Measurements from ENCODE around the gene THSD7B. TPM values are rescaled to one million over a fixed set of nuclear protein-coding genes. Genes with fewer than 3 reads are reported as not detected.

Gene THSD7B
- total and polyA plus RNA-seq, 2 experiments from 2014 or later: 0.86 to 3.8 TPM

GRCh38 chr2:137298377-137298776, 533.0 kb downstream of the THSD7B start:
- no peaks in the 10 kb centered on the region for H4K20me1 ChIP-seq (replicated peaks; ENCODE audit: insufficient read depth)
- H3K4me3 Mint-ChIP-seq: no peak overlapping the region
- no peak overlapping the region for H3K4me3 ChIP-seq
- H3K36me3 ChIP-seq (ENCODE audit: insufficient read depth): no peaks in the 10 kb centered on the region; the same call in 1 of the 2 replicates
- H3F3A ChIP-seq (replicated peaks; ENCODE audit: low read depth): no peaks in the 10 kb centered on the region
- TF ChIP-seq EZH2phosphoT487 (IDR thresholded peaks at IDR 0.05; ENCODE audit: unreplicated experiment) (no peak), CREB1 (CRISPR knock-in tag; IDR thresholded peaks at IDR 0.05; ENCODE audit: low read depth) (no peak), REST (IDR thresholded peaks at IDR 0.05; ENCODE audit: unreplicated experiment) (no peak), ZNF114 (CRISPR knock-in tag; IDR thresholded peaks at IDR 0.05) (no peak), EZH2 (IDR thresholded peaks at IDR 0.05; ENCODE audit: low read depth, unreplicated experiment) (no peak), STAT1 (IDR thresholded peaks at IDR 0.05; ENCODE audit: unreplicated experiment) (no peak), CTCF (conservative IDR thresholded peaks at IDR 0.05; ENCODE audit: low read depth in 2 of 2) (no peak), ETS1 (IDR thresholded peaks at IDR 0.05) (no peak), POLR2AphosphoS5 (IDR thresholded peaks at IDR 0.05; ENCODE audit: low read depth) (no peak), NANOG (IDR thresholded peaks at IDR 0.05; ENCODE audit: borderline replicate concordance) (no peak), JUNB (IDR thresholded peaks at IDR 0.05; ENCODE audit: unreplicated experiment) (no peak), ZNF331 (CRISPR knock-in tag; IDR thresholded peaks at IDR 0.05; ENCODE audit: low read depth) (no peak), ZNF462 (CRISPR knock-in tag; IDR thresholded peaks at IDR 0.05) (no peak)
- 0 out of 2 replicates have a peak, but pooled peaks cover 7% of the 10 kb centered on the region for H3K9me2 ChIP-seq (ENCODE audit: insufficient read depth)
- H3K36me3 Mint-ChIP-seq (ENCODE audit: low read depth): peaks cover 13% of the 10 kb centered on the region
- H3K27ac Mint-ChIP-seq: no peak overlapping the region
- no peak overlapping the region for H3K27ac ChIP-seq (ENCODE audit: low read depth)
- ATAC-seq (no peak), DNase-seq (ENCODE audit: low spot score) (no peak)
- H2AFZ ChIP-seq: no peak overlapping the region
- H3K27me3 Mint-ChIP-seq (ENCODE audit: insufficient read depth, low read depth, poor library complexity): no peaks in the 10 kb centered on the region
- no peaks in the 10 kb centered on the region for H3K4me1 Mint-ChIP-seq
- no peaks in the 10 kb centered on the region for H3K4me1 ChIP-seq (ENCODE audit: insufficient read depth)
- H3K79me2 ChIP-seq (replicated peaks; ENCODE audit: insufficient read depth): no peaks in the 10 kb centered on the region
- peaks cover 20% of the 10 kb centered on the region; the same call in 2 of the 3 replicates for H3K9me3 Mint-ChIP-seq
- no peaks in the 10 kb centered on the region for H3K27me3 ChIP-seq (ENCODE audit: insufficient read depth)
- H3K4me2 ChIP-seq: no peak overlapping the region
